Endothelial cell of umbilical vein (primary cell): ENCODE data around the gene INPP1. TPM values are rescaled to one million over a fixed set of nuclear protein-coding genes. Genes with fewer than 3 reads are reported as not detected.

Source experiments
- BruUV-seq: library from RNA; stranded (reverse); fragments of 400-500 nt; replicated peaks from 2 replicates; lab custom pipeline; 2021; lab: Mats Ljungman, UMichigan
- CTCF ChIA-PET: fragments of 300-600, 350-600 bp; sonication (Branson Sonifier 250); formaldehyde crosslinking; loops from one replicate; lab custom pipeline; 2021; ENCODE audit warnings: antibody characterized with exemption, inconsistent platforms; lab: Charles Lee
- POLR2A ChIA-PET: fragments of 300-600, 350-600 bp; sonication (Branson Sonifier 250); formaldehyde crosslinking; loops from one replicate; lab custom pipeline; 2021; ENCODE audit warnings: antibody characterized with exemption, inconsistent platforms; lab: Charles Lee
- DNase-seq: peaks from one replicate; pipeline ENCODE4 v3.0.0-alpha.2; 2011; ENCODE audit warnings: low read depth, low spot score
- FAIRE-seq: peaks from 2 replicates; lab custom pipeline; 2011; peaks lifted over from hg19 to GRCh38; lab: Jason Lieb, UNC
- H2AFZ ChIP-seq: 2 replicates; pipeline ENCODE4 v1.6.0; 2012; ENCODE audit warnings: low read depth, low read length, control low read depth, inconsistent platforms
- H3K27ac ChIP-seq: 2 replicates; pipeline ENCODE4 v1.5.1; 2011; ENCODE audit warnings: low read depth, mild to moderate bottlenecking, control low read depth, low read length, moderate library complexity; ENCODE audit not compliant: insufficient read depth
- H3K27me3 ChIP-seq, 2 experiments: 2 replicates each; pipeline versions ENCODE4 v1.6.0 to v1.6.1; 2011; ENCODE audit warnings: low read length in 2 of 2, mixed read lengths in 1 of 2; ENCODE audit not compliant: control insufficient read depth in 2 of 2, insufficient read depth in 2 of 2
- H3K36me3 ChIP-seq, 2 experiments: 2 replicates in 1 of 2; 3 replicates in 1 of 2; pipeline ENCODE4 v1.5.1; 2011; ENCODE audit warnings: low read length in 2 of 2, mild to moderate bottlenecking in 1 of 2, moderate library complexity in 1 of 2; ENCODE audit not compliant: control insufficient read depth in 2 of 2, insufficient read depth in 2 of 2; ENCODE audit errors: extremely low read depth in 1 of 2
- H3K4me1 ChIP-seq: 3 replicates; pipeline ENCODE4 v1.5.1; 2011; ENCODE audit warnings: mild to moderate bottlenecking, low read length; ENCODE audit not compliant: control insufficient read depth, insufficient read depth; ENCODE audit errors: extremely low read depth
- H3K4me2 ChIP-seq: 2 replicates; pipeline ENCODE4 v1.6.1; 2011; ENCODE audit warnings: low read length, control low read depth, mixed read lengths; ENCODE audit not compliant: insufficient read depth
- H3K4me3 ChIP-seq, 3 experiments: fragments of 200-600 bp in 1 of 3; sonication (generic), shearing (Covaris generic) in 1 of 3; replicated peaks in 1 of 3; 2 replicates each; pipeline ENCODE4 v1.5.1; 2011 to 2016; ENCODE audit warnings: control low read depth in 3 of 3, low read length in 3 of 3, mild to moderate bottlenecking in 2 of 3, inconsistent platforms in 1 of 3, low read depth in 1 of 3, moderate library complexity in 1 of 3; ENCODE audit not compliant: insufficient read depth in 1 of 3
- H3K79me2 ChIP-seq: 2 replicates; pipeline ENCODE4 v1.6.0; 2012; ENCODE audit warnings: low read length, inconsistent platforms; ENCODE audit not compliant: control insufficient read depth, insufficient read depth
- H3K9ac ChIP-seq: replicated peaks from 2 replicates; pipeline ENCODE3; 2011; ENCODE audit warnings: low read length, control low read depth; ENCODE audit not compliant: insufficient read depth; ENCODE audit errors: extremely low read depth
- H3K9me1 ChIP-seq: replicated peaks from 3 replicates; pipeline ENCODE4 v1.6.0; 2011; ENCODE audit warnings: mild to moderate bottlenecking, low read length; ENCODE audit not compliant: control insufficient read depth, insufficient read depth; ENCODE audit errors: extremely low read depth
- H3K9me3 ChIP-seq: replicated peaks from 2 replicates; pipeline ENCODE4 v1.5.1; 2012; ENCODE audit warnings: low read length, inconsistent platforms; ENCODE audit not compliant: control insufficient read depth, insufficient read depth
- H4K20me1 ChIP-seq: replicated peaks from 2 replicates; pipeline ENCODE3; 2011; ENCODE audit warnings: mild to moderate bottlenecking, low read length; ENCODE audit not compliant: control insufficient read depth, insufficient read depth; ENCODE audit errors: extremely low read depth
- EZH2 ChIP-seq: IDR thresholded peaks from 2 replicates; pipeline ENCODE4 v1.6.1; 2012; ENCODE audit warnings: borderline replicate concordance, low read depth, mild to moderate bottlenecking, moderate library complexity, low read length, inconsistent platforms; ENCODE audit not compliant: severe bottlenecking
- FOS ChIP-seq: IDR thresholded peaks from 2 replicates; pipeline ENCODE4 v1.6.1; 2011; ENCODE audit warnings: mild to moderate bottlenecking, low read length, moderate library complexity, borderline replicate concordance; ENCODE audit not compliant: insufficient read depth
- GATA2 ChIP-seq: IDR thresholded peaks from 2 replicates; pipeline ENCODE4 v1.7.0; 2011; ENCODE audit warnings: low read depth, mild to moderate bottlenecking, moderate library complexity, mixed read lengths, low read length; ENCODE audit not compliant: insufficient read length, insufficient read depth
- JUN ChIP-seq: IDR thresholded peaks from 2 replicates; pipeline ENCODE4 v1.6.1; 2011; ENCODE audit warnings: borderline replicate concordance, low read depth; ENCODE audit not compliant: insufficient read length, insufficient read depth
- MAX ChIP-seq: IDR thresholded peaks from 2 replicates; pipeline ENCODE4 v1.6.1; 2011; ENCODE audit not compliant: insufficient read depth, insufficient read length
- MYC ChIP-seq: IDR thresholded peaks from one replicate; pipeline ENCODE4 v1.6.1; 2011; ENCODE audit warnings: mild to moderate bottlenecking, low read depth, low read length
- POLR2A ChIP-seq: IDR thresholded peaks from 2 replicates; pipeline ENCODE4 v1.6.1; 2012; ENCODE audit warnings: low read depth, mild to moderate bottlenecking, control low read depth, low read length
- POLR2AphosphoS5 ChIP-seq: IDR thresholded peaks from 2 replicates; pipeline ENCODE4 v1.6.1; 2012; ENCODE audit warnings: low read depth, mild to moderate bottlenecking, control low read depth, low read length, moderate library complexity; ENCODE audit not compliant: insufficient read depth
- dilution Hi-C: fragments of 300-500 bp; cut with MboI; formaldehyde crosslinking; loops from one replicate; pipeline ENCODE4 v1.15.0; 2019; ENCODE audit warnings: low sequenced_read_pairs; ENCODE audit not compliant: extremely low pct_ligation_motif_present
- intact Hi-C: fragments of 100-400 bp; cut with micrococcal nuclease; formaldehyde crosslinking; loops from one replicate; pipeline ENCODE4 v1.10.0; 2022
- polyA plus RNA-seq, 4 experiments: library from polyadenylated mRNA; depleted of rRNA in 3 of 4; stranded (reverse) in 3 of 4; unstranded in 1 of 4; fragments of >200 nt; gene quantifications; 2 replicates each; pipeline versions ENCODE4 v1.2.1 to v1.2.3, GENCODE V29; 2011 to 2012; ENCODE audit warnings: missing spikeins in 1 of 4
- total RNA-seq: library from RNA; stranded (reverse); gene quantifications from 2 replicates; pipeline ENCODE4 v1.2.3, GENCODE V29; 2021
- TF ChIP-seq, protein P1 (sequence below), 2 donors: IDR thresholded peaks; 1 replicate in 1 of 2; 2 replicates in 1 of 2; pipeline ENCODE4 v1.5.1; 2011; ENCODE audit warnings: low read length in 2 of 2, mild to moderate bottlenecking in 2 of 2, moderate library complexity in 2 of 2, control low read depth in 1 of 2, inconsistent platforms in 1 of 2, low read depth in 1 of 2; ENCODE audit not compliant: insufficient read depth in 1 of 2; ENCODE audit errors: extremely low read depth in 1 of 2

The INPP1 gene
- total and polyA plus RNA-seq, 2 donors (not counting 3 experiments of a cell fraction or from before 2014, with no cell fraction given): 10.6 to 36.8 TPM

GRCh38 chr2:190361572-190361971 lies 18.2 kb downstream of the INPP1 start:
- dilution Hi-C loops (no loop called here), intact Hi-C loops (no loop called here)
- CTCF ChIA-PET: interaction anchor here (0.8 to 2.8 kb wide), 3 partner anchors 17 to 42 kb away, joined by 3 to 12 read pairs (median 10); partner anchors contain the start of gene HIBCH
- POLR2A ChIA-PET: no interaction called here
- no peak for FAIRE-seq
- Histone ChIP-seq H3K9me1 (no peaks in the 10 kb centered on the region), H3K27ac (no peak overlapping the region), H3K4me1 (peaks cover 5% of the 10 kb centered on the region), H3K4me3 (no peak overlapping the region), H3K36me3 (peaks cover 2 to 5% of the 10 kb centered on the region in 2 experiments), H3K4me2 (no peak overlapping the region), H3K79me2 (peaks cover 2% of the 10 kb centered on the region), H3K9me3 (no peaks in the 10 kb centered on the region), H3K27me3 (no peaks in the 10 kb centered on the region), H2AFZ (no peak overlapping the region), H4K20me1 (peaks cover 2% of the 10 kb centered on the region), H3K9ac (no peak overlapping the region)
- BruUV-seq: no TSS peak
- TF ChIP-seq EZH2 (no peak), MAX (no peak), GATA2 (no peak), POLR2A (no peak), FOS (no peak), POLR2AphosphoS5 (no peak), JUN (no peak), MYC (no peak)
- TF ChIP-seq, protein P1, sequence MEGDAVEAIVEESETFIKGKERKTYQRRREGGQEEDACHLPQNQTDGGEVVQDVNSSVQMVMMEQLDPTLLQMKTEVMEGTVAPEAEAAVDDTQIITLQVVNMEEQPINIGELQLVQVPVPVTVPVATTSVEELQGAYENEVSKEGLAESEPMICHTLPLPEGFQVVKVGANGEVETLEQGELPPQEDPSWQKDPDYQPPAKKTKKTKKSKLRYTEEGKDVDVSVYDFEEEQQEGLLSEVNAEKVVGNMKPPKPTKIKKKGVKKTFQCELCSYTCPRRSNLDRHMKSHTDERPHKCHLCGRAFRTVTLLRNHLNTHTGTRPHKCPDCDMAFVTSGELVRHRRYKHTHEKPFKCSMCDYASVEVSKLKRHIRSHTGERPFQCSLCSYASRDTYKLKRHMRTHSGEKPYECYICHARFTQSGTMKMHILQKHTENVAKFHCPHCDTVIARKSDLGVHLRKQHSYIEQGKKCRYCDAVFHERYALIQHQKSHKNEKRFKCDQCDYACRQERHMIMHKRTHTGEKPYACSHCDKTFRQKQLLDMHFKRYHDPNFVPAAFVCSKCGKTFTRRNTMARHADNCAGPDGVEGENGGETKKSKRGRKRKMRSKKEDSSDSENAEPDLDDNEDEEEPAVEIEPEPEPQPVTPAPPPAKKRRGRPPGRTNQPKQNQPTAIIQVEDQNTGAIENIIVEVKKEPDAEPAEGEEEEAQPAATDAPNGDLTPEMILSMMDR (IDR thresholded peaks at IDR 0.05; ENCODE audit: extremely low read depth in 1 of 2, insufficient read depth in 1 of 2, low read depth in 1 of 2, low read length in 2 of 2): no peak
- no peak for DNase-seq
